ENCODE data around the gene DNTTIP2.

DNA sequence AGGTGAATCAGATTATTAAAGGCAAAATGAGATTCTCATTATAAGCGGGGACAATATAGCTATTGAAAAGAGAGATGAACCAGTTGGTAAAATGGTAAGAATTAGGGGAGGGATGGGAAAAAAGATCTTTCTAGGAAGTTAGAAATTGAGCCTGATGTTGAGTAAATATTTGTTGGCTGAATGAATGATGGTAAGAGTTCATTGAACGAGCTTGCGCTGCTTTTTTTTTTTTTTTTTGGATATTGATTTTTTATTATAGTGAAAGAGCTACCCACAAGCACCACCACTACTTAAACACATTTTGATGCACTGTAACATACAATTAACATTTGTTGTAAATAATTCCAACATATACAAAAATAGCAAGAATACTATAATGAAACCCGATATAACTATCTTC lies 31.3 kb upstream of the DNTTIP2 start:
- TF ChIP-seq, protein P1, sequence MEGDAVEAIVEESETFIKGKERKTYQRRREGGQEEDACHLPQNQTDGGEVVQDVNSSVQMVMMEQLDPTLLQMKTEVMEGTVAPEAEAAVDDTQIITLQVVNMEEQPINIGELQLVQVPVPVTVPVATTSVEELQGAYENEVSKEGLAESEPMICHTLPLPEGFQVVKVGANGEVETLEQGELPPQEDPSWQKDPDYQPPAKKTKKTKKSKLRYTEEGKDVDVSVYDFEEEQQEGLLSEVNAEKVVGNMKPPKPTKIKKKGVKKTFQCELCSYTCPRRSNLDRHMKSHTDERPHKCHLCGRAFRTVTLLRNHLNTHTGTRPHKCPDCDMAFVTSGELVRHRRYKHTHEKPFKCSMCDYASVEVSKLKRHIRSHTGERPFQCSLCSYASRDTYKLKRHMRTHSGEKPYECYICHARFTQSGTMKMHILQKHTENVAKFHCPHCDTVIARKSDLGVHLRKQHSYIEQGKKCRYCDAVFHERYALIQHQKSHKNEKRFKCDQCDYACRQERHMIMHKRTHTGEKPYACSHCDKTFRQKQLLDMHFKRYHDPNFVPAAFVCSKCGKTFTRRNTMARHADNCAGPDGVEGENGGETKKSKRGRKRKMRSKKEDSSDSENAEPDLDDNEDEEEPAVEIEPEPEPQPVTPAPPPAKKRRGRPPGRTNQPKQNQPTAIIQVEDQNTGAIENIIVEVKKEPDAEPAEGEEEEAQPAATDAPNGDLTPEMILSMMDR (IDR thresholded peaks at IDR 0.05 in 8 of 11, conservative IDR thresholded peaks at IDR 0.05 in 3 of 11) = no peak
- TF ChIP-seq POLR2A (IDR thresholded peaks at IDR 0.05) = no peak
